CMK (cell line): ENCODE measurements around the gene PIP4K2A.

Experiments
- DNase-seq: peaks from one replicate; pipeline ENCODE4 v3.0.0-alpha.2; 2010; ENCODE audit warnings: low read depth

The PIP4K2A gene

DNA sequence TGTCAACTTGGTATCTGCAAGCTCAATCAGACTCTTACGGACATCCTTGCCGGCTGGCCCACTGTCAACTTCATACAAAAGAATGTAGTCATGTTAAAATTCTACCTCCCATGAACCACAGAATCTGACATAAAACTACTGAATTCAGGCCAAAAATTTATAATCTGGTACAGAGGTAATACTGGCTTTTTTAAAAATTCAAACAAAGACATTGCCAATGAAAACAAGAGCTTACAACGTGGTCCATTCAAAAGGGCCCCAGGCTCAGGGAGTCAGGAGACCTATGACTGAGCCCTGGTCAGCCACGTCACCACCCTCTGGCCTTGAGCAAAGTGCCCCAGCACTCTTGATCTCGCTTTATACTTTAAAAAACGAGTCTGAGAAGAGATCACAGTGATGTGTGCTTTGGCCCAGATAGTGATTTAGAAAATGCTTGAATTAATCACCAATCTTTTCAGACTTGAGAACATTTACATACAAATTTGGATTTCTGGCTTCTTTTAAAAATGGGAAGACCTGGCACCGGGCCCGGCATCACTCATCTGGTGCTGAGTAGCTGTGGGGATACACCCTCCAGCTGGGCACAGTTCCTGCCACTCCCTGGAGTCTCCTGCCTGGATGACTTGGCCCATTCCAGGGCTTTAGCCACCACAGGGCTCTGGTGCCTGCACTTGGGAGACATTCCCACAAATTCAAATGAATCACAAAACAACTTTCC lies 94.1 kb downstream of the PIP4K2A start:
- no peak for DNase-seq

DNA sequence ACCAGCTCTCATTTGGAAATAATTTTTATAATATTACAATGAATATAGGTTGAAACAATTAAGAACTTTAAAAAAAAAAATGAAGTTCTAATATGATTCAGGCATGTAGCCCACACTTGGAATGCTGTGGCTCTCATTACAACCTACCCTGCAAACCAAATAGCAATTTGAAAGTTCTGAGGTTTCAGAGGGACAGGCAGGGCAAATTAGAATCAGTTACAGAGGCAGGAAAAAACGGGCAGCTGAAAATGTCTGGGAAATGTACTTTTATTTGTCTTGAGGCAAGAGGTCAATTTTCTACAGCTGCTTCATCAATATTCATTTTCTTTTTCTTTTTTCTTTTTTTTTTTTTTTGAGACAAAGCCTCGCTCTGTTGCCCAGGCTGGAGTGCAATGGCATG lies 95.3 kb downstream of the PIP4K2A start:
- DNase-seq: no peak

DNA sequence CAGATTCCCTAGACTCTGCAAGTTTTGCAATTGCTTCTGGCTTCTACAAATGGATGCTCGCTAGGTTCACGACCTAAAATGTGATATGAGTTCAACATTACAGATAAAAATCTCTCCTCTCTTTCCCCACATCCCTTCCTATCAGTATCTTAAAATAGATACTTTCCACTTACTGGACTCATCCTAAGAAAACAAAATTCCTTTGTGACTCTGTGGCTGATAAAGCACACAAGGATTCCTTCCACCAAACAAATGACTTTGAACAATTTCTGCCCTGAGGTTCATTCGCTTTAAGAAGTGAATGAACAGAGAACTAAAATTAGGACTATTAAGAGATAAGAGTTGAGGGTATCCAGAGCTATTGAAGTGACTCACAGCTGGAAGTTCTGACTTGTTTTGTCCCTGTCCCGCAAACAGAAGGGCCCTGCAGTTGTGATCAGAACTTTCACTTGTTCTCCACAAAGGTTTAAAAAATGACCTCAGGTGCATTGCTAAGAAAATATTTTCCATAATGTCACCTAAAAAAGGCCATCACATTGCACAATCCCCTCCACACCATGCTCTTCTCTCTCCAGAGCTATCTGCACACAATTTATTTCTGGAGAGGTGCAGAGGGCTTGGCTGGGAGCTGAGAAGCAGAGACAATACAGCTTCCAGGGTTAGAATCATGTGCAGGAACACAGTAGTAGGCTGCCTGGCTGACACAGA lies 96.1 kb downstream of the PIP4K2A start:
- no peak for DNase-seq

DNA sequence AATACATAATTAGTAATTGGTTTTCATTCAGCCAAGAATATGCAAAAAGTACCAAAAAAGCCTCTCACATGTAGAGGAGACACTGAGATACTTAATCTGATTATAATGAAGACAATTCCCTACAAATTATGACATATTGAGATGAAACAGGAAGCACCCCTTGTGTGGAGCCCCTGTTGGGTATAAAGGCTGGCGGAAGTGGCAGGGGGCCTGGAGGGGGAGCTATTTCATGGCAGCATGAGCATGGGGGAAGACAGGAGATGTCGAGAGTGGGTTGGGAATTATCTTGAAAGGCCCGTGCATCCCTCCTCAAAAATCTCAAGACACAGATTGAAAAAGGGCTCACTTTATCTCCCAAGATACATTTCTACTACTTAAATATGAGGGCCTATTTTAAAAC lies 96.9 kb downstream of the PIP4K2A start:
- no peak for DNase-seq

DNA sequence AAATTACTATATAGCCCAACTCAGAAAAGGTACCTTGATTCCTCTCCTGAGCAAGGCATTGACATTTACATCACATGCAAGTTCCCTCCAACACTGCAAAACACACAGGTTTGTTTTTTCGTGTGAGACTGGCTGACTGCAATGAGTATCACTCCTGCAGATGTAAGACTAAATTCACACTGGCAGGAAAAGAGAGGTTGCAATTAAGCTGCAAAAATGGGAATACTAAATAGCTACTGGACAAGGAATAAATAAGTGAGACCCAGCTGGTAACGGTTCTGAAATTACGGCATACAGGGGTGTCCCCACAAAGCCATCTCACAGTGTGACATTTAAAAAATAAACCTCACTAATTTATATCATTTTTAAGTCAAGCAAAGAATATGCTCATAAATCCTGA lies 97.3 kb downstream of the PIP4K2A start:
- DNase-seq: no peak

DNA sequence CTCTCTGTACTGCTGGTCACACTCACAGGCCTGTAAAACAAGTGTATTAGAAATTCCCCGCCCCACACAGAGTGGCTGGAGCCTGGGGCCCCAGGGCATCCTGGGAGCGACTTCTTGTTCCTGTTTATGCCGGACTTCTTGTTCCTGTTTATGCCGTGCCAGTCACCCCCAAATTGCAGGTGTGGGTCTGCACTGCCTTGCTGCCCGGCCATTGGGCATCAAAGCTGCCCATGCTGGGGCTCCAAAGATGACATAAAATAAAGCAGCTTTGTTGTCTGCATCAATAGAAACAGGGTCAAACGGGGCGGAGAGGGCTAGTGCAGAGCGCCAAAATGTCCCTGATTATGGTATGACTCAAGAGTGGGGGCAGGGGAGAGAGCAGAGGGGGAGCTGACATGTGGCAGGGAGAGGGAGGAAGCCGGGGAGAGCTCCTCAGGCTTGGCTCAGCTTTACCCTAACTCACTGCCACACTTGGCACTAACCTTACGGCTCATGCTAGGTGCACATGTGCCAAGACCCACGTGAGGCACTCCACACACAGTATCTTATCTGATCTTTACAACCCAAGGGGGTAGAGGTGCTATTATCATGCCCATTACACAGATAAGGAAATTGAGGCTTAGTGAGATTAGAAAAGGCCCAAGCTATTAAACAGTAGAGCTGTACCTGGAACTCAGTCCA lies 98.4 kb downstream of the PIP4K2A start:
- DNase-seq: peak; percentile 17

DNA sequence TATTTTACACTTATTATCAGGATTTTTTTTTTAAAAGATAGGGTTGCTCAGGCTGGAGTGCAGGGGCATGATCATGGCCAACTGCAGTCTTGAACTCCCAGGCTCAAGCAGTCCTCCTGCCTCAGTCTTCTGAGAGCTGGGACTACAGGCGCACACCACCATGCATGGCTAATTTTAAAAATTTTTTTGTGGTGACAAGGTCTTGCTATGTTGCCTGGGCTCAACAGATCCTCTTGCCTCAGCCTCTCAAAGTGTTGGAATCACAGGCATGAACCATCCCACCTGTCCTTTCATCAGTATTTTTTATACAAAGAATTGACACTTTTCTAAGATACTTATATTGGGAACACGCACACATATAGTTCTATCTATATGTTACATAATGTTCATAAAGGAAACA lies 99.3 kb downstream of the PIP4K2A start:
- DNase-seq: no peak

DNA sequence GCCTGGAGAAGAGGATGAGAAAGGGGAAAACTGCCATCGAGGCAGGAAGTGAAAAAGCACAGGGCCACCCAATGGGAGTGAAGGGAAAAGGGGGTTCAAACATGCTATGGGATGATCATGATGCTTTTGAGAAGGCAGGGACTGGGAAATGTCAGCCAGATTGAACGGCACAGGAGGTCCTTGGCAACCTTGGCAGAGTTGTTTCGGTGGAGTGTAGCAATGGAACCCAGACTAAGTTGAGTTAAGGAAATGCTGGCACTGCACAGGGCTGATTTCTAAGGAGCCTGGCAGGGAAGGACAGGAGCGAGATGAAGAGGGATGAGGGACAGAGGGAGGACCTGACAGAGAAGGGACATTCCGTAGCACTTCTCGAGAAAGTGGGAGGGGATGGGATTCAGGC lies 101.4 kb downstream of the PIP4K2A start:
- no peak for DNase-seq

DNA sequence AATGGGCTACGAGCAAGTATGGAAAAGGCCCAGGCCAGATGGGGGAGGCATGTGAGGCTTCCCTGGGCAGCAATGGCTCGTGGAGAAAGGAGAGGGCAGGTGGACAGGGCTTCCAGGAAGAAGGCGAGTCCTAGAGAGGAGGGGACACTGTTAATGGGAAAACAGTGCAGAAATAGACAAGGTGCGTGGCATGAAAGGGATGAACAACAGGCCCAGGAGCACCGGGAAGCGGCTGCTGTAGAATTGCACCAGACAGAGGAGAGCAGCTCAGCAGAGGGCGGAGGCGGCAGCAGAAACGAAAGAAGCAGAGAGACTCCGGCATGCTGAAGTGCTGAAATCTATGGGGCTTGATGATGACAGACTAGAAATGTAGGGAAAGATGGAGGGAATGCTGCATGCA lies 102.1 kb downstream of the PIP4K2A start:
- no peak for DNase-seq

DNA sequence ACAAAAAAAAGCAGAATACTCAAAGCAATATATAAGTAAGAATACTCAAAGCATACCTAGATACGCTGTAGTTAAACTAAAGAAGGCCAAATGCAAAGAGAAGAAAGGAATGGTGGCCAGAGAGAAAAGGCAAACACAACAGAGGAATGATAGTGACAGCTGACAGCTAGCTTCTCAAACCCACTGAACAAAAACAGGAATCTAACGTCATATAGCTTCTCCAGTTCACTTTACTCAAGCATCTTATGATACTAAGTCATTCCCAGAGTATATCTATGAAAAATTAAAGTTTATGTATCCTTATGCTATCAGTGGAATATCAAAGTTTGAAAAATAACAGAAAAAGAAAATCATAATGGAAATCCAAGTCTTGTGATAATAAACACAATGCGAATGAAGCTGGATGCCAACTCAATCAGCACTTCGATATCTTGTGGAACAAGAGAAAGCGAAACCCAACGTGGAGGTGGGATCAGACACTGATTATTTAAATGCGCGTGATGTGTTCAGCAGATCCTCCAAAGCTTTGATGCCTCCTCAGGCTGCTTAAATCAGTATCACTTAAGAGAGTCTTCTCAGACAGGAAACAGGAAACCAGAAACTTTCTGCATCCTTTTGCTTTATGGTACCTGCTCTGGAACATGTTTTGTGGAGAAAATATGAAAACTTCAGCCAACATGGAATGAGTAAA lies 102.8 kb downstream of the PIP4K2A start:
- DNase-seq: no peak

DNA sequence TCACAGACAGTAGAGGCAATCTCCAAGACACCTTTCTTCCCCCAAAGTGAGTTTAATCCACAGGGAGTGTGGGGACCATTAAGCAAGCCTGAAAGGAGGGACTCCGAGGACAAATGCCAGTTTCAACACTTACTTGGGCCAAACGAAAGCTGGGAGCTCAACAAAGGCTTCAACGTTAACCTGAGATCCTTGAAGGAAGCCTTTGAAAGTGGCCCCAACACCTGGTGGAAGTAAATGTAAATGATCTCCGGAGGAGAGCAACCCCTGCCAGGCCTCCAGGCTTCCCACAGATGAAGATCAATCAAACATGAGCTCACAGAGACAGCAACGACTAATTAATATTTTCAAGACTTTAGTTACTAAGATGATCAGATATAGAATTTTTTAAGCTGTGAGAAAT lies 103.8 kb downstream of the PIP4K2A start:
- no peak for DNase-seq

DNA sequence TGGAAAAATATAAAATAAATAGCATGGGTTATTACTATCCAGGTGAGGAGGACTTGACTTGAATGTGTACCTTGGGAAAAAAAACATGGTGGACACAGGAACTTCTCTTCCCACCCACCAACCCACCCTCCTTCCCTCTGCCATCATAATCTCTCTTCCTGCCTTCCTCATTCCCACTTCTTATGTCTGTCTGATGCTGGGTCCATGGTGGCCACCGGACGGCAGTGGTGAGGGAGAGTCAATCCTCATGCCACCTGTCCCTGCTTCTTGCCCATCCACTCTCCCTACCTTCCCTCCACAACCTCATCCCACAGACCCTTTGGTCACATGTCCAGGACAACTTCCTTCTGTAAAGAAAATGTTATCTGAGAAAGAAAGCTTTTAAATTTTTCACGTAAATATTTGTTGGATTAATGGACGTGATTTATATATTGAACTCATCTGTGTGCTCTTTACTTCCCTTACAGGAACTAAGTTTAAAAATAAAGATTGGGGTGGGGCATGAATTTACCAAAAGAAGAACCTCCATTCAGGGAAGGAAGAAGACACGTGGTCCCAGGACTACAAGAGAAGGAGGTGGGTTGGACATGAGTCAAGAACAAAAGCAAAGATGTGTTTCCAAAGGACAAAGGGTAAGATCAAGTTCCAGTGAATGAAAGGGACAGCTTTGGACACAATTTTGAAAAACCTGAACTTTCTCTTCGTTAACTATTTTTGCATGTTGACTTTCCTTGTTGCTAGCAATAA lies 104.5 kb downstream of the PIP4K2A start:
- no peak for DNase-seq

DNA sequence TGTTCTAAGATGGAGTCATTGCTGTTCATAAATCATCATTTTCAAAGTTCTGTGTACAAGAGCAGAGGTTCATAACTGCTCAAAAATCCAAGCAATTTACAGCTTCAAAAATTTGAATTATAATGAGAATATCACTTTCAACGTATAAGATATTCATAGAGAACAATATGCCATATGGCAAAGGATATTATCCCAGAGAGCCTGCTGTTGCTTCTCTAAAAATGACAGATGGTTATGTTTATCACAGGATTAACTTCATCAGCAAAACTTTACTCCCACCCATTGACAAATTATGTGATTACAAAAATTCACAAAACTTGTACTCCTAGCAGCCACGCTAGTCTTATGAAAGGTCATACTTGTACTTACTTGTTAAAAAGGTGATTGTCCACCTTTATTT lies 105.1 kb downstream of the PIP4K2A start:
- no peak for DNase-seq

DNA sequence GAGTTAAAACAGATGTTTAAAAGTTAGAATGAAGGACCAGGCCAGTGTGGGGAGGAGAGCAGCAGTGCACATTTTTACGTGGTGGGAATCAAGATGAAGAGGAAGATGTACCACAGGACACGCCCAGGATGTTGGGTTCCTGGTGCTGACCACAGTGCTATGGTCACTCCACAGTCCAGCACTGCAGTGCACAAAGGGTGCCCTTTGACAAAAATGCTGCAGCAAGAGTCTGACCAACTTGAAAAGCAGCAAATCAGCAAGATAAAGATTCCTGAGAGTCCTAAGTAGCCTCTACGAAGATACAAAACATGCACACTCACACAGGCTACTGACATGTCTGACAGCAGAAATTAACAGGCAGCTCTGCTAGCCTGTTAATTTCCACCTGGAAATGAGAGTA lies 107.1 kb downstream of the PIP4K2A start:
- peak; percentile 58 for DNase-seq

DNA sequence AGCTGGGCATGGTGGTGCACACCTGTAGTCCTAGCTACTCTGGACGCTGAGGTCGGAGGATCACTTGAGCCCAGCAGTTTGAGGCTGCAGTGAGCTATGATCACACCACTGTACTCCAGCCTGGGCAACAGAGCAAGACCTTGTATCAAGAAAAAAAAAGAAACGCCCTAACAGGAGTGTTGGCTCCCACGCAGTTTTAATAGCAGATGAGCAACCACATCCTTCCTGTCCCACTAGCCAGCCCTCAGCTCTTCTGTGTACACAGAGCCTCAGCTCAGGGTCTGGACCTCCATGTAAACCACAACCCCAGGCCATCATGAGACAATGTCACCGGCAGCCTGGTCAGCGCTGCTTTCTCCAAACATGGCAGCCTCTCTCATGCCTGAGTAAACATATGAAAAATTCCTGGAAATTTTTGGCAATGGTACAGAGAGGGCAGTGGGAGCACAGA lies 108.2 kb downstream of the PIP4K2A start:
- DNase-seq: peak; percentile 66

DNA sequence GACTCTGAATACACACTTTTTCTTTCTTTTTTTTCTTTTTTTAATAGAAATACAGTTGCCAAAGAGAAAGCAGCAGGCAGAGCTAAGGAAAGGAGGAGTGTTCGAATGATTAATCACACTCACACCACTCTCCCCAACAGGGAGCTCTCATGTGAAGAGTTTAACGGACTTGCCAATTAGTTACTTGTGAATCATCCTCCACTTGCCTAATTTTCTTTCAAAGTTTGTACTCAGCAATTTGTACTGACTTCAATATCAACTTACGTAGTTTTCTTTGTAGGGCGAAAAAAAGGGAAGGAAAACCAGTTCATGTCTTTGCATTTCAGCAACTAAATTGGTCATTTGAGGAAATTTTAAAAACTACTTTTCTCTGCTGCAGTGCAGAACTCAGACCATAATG lies 109.2 kb downstream of the PIP4K2A start:
- DNase-seq: no peak

DNA sequence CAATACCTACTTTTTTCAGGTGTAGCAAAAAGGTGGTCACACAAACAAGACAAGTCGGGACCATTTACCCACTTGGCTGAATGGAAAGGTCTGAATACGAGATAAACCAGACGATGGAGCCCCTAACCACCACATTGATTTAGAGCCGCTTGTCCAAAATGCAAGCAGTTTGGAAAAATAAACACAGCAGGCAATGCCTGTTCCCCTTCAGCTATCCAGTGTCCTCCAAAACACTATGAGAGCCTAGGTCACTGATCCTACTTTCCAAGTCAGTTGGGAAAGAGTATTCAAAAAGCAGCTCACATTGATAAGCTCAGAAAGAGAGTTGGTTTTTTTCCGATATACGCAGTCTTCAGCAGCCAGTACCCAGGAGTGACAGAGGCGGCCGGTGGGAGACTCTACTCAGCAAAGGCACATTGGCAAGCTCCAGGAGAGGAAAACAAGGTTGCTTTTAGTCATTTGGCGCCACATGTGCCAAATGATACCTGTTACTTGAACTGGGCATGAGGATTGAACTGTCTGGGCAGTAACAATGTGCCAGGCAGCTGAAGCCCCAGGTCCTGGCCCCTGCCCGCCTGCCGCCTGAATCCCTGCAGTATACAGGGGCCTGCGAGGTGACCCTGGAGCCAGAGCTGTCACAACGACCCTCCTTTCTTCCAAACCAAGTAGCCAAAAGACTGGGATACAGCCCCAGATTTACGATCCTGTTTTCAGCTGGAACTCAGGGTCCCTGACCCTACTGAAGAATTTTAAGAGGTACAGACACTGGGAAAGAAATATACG lies 109.8 kb downstream of the PIP4K2A start:
- DNase-seq: no peak

DNA sequence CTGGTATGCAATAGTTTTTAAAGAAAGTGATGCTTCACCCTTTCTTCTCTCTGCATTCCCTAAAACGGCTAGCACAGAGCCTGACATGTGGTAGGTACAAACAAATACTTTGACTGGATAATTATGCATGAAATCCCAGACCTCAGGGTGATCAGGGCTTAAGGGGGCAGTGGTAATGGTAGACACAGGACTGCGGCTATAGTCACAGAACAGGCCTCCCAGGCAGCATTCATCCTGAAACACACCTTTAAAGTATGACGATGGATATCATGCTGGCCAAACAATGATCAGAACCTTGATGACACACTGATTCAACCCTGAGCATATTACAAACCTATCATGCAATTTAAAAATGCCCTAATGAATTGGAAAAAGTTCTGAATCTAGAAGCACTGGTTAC lies 110.8 kb downstream of the PIP4K2A start:
- no peak for DNase-seq

DNA sequence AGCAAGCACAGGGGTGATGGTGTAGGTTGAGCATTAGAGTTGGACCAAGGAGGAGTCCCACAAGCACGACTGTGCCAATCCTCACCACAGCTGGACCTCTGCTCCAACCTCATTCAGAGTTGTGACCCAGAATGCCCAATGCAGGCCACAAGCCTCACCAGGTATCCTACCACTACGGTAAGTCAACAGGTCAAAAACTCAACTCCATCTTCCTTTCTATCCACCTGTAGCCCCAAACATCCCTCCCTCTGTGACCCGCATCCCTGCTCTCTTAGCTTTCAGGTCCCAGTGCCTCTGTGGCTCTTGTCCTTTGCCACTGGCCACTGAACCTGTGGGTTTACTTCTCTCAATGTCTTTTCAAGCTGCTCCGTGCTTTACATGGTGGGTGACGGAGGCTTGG lies 112.8 kb downstream of the PIP4K2A start:
- DNase-seq: no peak

DNA sequence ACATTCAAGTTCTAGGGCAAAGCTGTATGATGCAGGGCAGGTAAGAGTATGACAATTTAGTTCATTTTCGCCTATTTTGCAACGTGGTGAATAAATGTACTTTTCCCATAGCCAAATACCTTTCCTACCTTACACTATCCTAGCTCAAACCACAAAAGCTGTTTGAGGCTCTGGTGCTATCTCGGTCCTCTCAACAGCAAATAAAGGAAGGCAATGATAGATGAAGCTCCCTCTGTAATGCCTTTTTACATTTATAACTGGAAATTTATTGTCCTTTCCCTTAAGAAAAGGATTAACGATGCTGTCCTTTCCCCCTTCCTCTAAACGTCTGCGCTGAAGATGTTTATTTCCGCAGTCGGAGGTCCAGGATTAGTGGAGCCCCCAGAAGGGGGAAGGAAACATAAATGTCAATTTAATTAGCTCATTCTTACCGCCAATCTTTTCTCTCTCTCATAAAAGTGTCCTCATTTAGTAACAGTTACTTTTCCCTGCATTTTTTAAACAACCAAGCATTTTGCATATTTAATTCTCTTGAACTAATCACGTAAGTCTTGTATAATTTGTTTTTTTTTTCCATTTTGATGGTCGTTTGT lies 114.6 kb downstream of the PIP4K2A start:
- DNase-seq: no peak
